HepG2 (cell line): ENCODE measurements around the gene PCSK1.
"Not testable (repeated sequence)": the region's sequence is repeated elsewhere in the genome, so short reads cannot be mapped to it uniquely, and the experiment has no call there.

Source experiments
- ELK4 ChIP-seq: sonication (generic); formaldehyde crosslinking; IDR thresholded peaks from 2 replicates; pipeline ENCODE4 v1.9.0; 2021; ENCODE audit warnings: missing genetic modification reagents, borderline replicate concordance
- EZH2 ChIP-seq: conservative IDR thresholded peaks from 2 replicates; pipeline ENCODE4 v1.6.1; 2012; ENCODE audit warnings: mild to moderate bottlenecking, low read depth, low read length, moderate library complexity
- GABPA ChIP-seq, 2 experiments: IDR thresholded peaks; 2 replicates each; pipeline ENCODE4 v1.6.1; 2011 to 2016; ENCODE audit warnings: low read depth in 2 of 2, low read length in 1 of 2, missing biosample characterization in 1 of 2, missing genetic modification characterization in 1 of 2
- RNF2 ChIP-seq: fragments of 450-650 bp; conservative IDR thresholded peaks from 2 replicates; pipeline ENCODE4 v1.6.1; 2016; ENCODE audit warnings: low read depth
- SIN3A ChIP-seq: IDR thresholded peaks from 2 replicates; pipeline ENCODE4 v1.6.1; 2011; ENCODE audit warnings: low read depth, mild to moderate bottlenecking, control low read depth, low read length, borderline replicate concordance
- ZNF292 ChIP-seq: sonication (generic); formaldehyde crosslinking; IDR thresholded peaks from 2 replicates; pipeline ENCODE4 v1.8.1; 2022; ENCODE audit warnings: mild to moderate bottlenecking, low read depth, missing genetic modification reagents, borderline replicate concordance
- TF ChIP-seq, protein P1 (sequence below): IDR thresholded peaks from 2 replicates; pipeline ENCODE4 v1.6.1; 2016; ENCODE audit warnings: control low read depth
- TF ChIP-seq, protein P2 (sequence below): sonication (generic); formaldehyde crosslinking; IDR thresholded peaks from 2 replicates; pipeline ENCODE4 v1.5.0; 2020; ENCODE audit warnings: mild to moderate bottlenecking, missing genetic modification reagents, moderate library complexity

GRCh38 chr5:96395295-96395694 lies 37.8 kb downstream of the PCSK1 start:
- not testable (repeated sequence) for TF ChIP-seq SIN3A; GABPA (IDR thresholded peaks at IDR 0.05; ENCODE audit: low read depth, low read length); GABPA (CRISPR knock-in tag; IDR thresholded peaks at IDR 0.05; ENCODE audit: low read depth); EZH2; ELK4; RNF2; ZNF292 (CRISPR knock-in tag)
- TF ChIP-seq, protein P1, sequence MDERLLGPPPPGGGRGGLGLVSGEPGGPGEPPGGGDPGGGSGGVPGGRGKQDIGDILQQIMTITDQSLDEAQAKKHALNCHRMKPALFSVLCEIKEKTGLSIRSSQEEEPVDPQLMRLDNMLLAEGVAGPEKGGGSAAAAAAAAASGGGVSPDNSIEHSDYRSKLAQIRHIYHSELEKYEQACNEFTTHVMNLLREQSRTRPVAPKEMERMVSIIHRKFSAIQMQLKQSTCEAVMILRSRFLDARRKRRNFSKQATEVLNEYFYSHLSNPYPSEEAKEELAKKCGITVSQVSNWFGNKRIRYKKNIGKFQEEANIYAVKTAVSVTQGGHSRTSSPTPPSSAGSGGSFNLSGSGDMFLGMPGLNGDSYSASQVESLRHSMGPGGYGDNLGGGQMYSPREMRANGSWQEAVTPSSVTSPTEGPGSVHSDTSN (CRISPR knock-in tag): not testable (repeated sequence)
- TF ChIP-seq, protein P2, sequence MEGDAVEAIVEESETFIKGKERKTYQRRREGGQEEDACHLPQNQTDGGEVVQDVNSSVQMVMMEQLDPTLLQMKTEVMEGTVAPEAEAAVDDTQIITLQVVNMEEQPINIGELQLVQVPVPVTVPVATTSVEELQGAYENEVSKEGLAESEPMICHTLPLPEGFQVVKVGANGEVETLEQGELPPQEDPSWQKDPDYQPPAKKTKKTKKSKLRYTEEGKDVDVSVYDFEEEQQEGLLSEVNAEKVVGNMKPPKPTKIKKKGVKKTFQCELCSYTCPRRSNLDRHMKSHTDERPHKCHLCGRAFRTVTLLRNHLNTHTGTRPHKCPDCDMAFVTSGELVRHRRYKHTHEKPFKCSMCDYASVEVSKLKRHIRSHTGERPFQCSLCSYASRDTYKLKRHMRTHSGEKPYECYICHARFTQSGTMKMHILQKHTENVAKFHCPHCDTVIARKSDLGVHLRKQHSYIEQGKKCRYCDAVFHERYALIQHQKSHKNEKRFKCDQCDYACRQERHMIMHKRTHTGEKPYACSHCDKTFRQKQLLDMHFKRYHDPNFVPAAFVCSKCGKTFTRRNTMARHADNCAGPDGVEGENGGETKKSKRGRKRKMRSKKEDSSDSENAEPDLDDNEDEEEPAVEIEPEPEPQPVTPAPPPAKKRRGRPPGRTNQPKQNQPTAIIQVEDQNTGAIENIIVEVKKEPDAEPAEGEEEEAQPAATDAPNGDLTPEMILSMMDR (CRISPR knock-in tag): not testable (repeated sequence)
